A673 (cell line): ENCODE results near the gene KLHDC4. TPM values are rescaled to one million over a fixed set of nuclear protein-coding genes. Genes with fewer than 3 reads are reported as not detected.

Experiments
- BruUV-seq: library from RNA; stranded (reverse); fragments of 400-500 nt; replicated peaks from 2 replicates; lab custom pipeline; 2021; lab: Mats Ljungman, UMichigan
- CTCF ChIA-PET: fragments of 300-600 bp; sonication (Branson Sonifier 250); formaldehyde crosslinking; loops from one replicate; lab custom pipeline; 2022; ENCODE audit warnings: antibody characterized with exemption; lab: Charles Lee
- POLR2A ChIA-PET: fragments of 300-600 bp; sonication (Branson Sonifier 250); formaldehyde crosslinking; loops from one replicate; lab custom pipeline; 2022; ENCODE audit warnings: antibody characterized with exemption; ENCODE audit not compliant: low non-redundant PET; lab: Charles Lee
- DNase-seq: peaks from one replicate; pipeline ENCODE4 v3.0.0-alpha.2; 2015; ENCODE audit warnings: low spot score
- H3K27ac ChIP-seq: fragments of 200-600 bp; sonication (generic); 2 replicates; pipeline ENCODE4 v1.5.1; 2016; ENCODE audit warnings: mixed run types, low read depth, mild to moderate bottlenecking, mixed read lengths, antibody characterized with exemption, low read length; ENCODE audit not compliant: poor library complexity, severe bottlenecking
- H3K27me3 ChIP-seq: fragments of 200-600 bp; sonication (generic); replicated peaks from 2 replicates; pipeline ENCODE4 v1.6.1; 2017; ENCODE audit warnings: mixed run types, low read depth, mild to moderate bottlenecking, mixed read lengths, antibody characterized with exemption, low read length; ENCODE audit not compliant: insufficient read depth, poor library complexity
- H3K36me3 ChIP-seq: fragments of 200-600 bp; sonication (generic); 2 replicates; pipeline ENCODE4 v1.6.1; 2016; ENCODE audit warnings: mixed run types, mild to moderate bottlenecking, mixed read lengths, antibody characterized with exemption, low read length; ENCODE audit not compliant: insufficient read depth, poor library complexity, severe bottlenecking
- H3K4me1 ChIP-seq: fragments of 200-600 bp; sonication (generic); 2 replicates; pipeline ENCODE4 v1.6.1; 2017; ENCODE audit warnings: mixed run types, mild to moderate bottlenecking, mixed read lengths, antibody characterized with exemption, low read length; ENCODE audit not compliant: insufficient read depth, poor library complexity, severe bottlenecking
- H3K4me3 ChIP-seq: fragments of 200-600 bp; sonication (generic); 2 replicates; pipeline ENCODE4 v1.5.1; 2016; ENCODE audit warnings: low read depth, mixed run types, mild to moderate bottlenecking, mixed read lengths, low read length; ENCODE audit not compliant: poor library complexity, severe bottlenecking
- H3K9me3 ChIP-seq: fragments of 200-600 bp; sonication (generic); 2 replicates; pipeline ENCODE4 v1.6.1; 2016; ENCODE audit warnings: mixed run types, low read depth, mild to moderate bottlenecking, mixed read lengths, antibody characterized with exemption, low read length; ENCODE audit not compliant: poor library complexity, severe bottlenecking
- EZH2 ChIP-seq: fragments of 200-600 bp; sonication (generic); IDR thresholded peaks from 2 replicates; pipeline ENCODE4 v1.6.1; 2017; ENCODE audit warnings: borderline replicate concordance, low read depth, mild to moderate bottlenecking, mixed read lengths, antibody characterized with exemption, low read length; ENCODE audit not compliant: poor library complexity, severe bottlenecking
- intact Hi-C: fragments of 100-400 bp; cut with micrococcal nuclease; formaldehyde crosslinking; loops from one replicate; pipeline ENCODE4 v1.10.0; 2022; ENCODE audit not compliant: unreplicated experiment
- total RNA-seq: library from RNA; stranded (reverse); gene quantifications from 2 replicates; pipeline ENCODE4 v1.2.3, GENCODE V29; 2021
- TF ChIP-seq, protein P1 (sequence below): fragments of 300-800, 200-600 bp; sonication (generic); conservative IDR thresholded peaks from 2 replicates; pipeline ENCODE4 v1.5.1; 2017; ENCODE audit warnings: low read depth, mild to moderate bottlenecking, antibody characterized with exemption, low read length, moderate library complexity, mixed read lengths

KLHDC4 gene
- total RNA-seq, 1 experiment from 2014 or later, result 86.6 TPM

- POLR2A ChIA-PET, result interaction anchor here (0.6 kb wide), 1 partner anchor 46 kb away, joined by 4 read pairs; no protein-coding TSS in a partner anchor
- Histone ChIP-seq H3K9me3 (no peaks in the 10 kb centered on the region), H3K27me3 (no peaks in the 10 kb centered on the region), H3K4me3 (no peak overlapping the region), H3K36me3 (no peaks in the 10 kb centered on the region), H3K4me1 (peaks cover 9% of the 10 kb centered on the region), H3K27ac (no peak overlapping the region)
- CTCF ChIA-PET, result no interaction called here
- no peak for DNase-seq
- TF ChIP-seq, protein P1, sequence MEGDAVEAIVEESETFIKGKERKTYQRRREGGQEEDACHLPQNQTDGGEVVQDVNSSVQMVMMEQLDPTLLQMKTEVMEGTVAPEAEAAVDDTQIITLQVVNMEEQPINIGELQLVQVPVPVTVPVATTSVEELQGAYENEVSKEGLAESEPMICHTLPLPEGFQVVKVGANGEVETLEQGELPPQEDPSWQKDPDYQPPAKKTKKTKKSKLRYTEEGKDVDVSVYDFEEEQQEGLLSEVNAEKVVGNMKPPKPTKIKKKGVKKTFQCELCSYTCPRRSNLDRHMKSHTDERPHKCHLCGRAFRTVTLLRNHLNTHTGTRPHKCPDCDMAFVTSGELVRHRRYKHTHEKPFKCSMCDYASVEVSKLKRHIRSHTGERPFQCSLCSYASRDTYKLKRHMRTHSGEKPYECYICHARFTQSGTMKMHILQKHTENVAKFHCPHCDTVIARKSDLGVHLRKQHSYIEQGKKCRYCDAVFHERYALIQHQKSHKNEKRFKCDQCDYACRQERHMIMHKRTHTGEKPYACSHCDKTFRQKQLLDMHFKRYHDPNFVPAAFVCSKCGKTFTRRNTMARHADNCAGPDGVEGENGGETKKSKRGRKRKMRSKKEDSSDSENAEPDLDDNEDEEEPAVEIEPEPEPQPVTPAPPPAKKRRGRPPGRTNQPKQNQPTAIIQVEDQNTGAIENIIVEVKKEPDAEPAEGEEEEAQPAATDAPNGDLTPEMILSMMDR, result no peak
- no peak for TF ChIP-seq EZH2
- intact Hi-C loops, result no loop called here
- BruUV-seq, result no TSS peak
Measured at GRCh38 chr16:87801679-87802259, 36.0 kb upstream of the KLHDC4 start.

- no peak for TF ChIP-seq EZH2
- TF ChIP-seq, protein P1, result no peak
- intact Hi-C loops, result no loop called here
Measured at GRCh38 chr16:87800497-87800896, 34.7 kb upstream of the KLHDC4 start.

DNA sequence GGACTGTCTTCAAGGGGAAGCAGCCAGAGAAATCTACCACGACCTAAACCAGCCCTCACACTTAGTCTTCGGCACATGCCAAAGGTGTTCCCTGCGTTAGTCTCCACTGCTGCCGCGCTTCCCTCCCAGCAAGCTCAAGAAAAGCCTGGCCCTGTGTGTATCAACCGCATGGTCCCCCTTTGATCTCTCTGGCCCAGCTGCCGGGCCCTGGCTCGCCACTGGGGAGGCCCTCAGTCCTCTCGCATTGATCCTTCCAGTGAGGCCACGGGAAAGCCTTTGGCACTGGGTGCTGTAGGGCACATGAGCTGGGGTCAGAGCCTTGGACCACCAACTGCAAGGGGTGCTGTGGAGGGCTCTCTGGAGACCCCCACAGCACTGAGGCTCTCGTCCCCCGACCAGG, 29.6 kb upstream of the KLHDC4 start:
- POLR2A ChIA-PET, result no interaction called here
- H3K27me3 ChIP-seq, result no peaks in the 10 kb centered on the region
- no peak overlapping the region for H3K4me3 ChIP-seq
- no peaks in the 10 kb centered on the region for H3K9me3 ChIP-seq
- no peak for TF ChIP-seq EZH2
- TF ChIP-seq, protein P1, result no peak
- intact Hi-C loops, result no loop called here
- no TSS peak for BruUV-seq
- CTCF ChIA-PET, result no interaction called here
- H3K4me1 ChIP-seq, result peaks cover 15% of the 10 kb centered on the region
- H3K36me3 ChIP-seq, result no peaks in the 10 kb centered on the region
- no peak for DNase-seq
- no peak overlapping the region for H3K27ac ChIP-seq

More at GRCh38 chr16:87800497-87800896, 34.7 kb upstream of the KLHDC4 start:
- Histone ChIP-seq H3K4me1 (no peaks in the 10 kb centered on the region), H3K27me3 (no peaks in the 10 kb centered on the region), H3K36me3 (no peaks in the 10 kb centered on the region), H3K27ac (no peak overlapping the region), H3K4me3 (no peak overlapping the region), H3K9me3 (no peaks in the 10 kb centered on the region)
- ChIA-PET CTCF (no interaction called here), POLR2A (no interaction called here)
- no TSS peak for BruUV-seq
- no peak for DNase-seq
